HG03558 (cell line): ENCODE measurements around the gene ATG14.
"Not testable (repeated sequence)": the region's sequence is repeated elsewhere in the genome, so short reads cannot be mapped to it uniquely, and the experiment has no call there.

Source experiments
- ATAC-seq: cut with Tn5 transposase; IDR thresholded peaks from one replicate; pipeline ENCODE4 v1.9.1; 2021; ENCODE audit warnings: moderate number of reproducible peaks; ENCODE audit not compliant: unreplicated experiment; ENCODE audit errors: extremely low read depth

Gene ATG14

DNA sequence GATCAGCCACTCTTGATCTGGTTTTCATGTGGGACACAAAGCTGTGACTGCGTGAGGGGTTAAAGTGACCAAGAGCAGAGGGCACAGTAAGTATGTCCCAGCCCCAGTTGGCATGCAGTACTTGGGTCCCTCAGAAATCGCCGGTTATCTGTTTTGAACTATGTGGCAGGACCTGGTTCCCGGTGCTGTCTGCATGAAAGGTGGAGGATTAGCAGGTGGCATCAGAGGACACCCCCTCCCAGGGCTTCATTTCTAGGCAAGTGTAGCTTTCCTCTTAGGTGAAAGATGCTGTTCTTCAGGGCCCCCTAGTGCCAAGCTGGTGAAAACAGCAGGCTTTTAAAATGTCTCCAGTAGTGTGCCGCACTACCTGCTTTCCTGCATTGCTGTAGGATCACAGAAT is 57.1 kb downstream of the ATG14 start:
- ATAC-seq, result no peak

GRCh38 chr14:55353686-55354467 is 57.8 kb downstream of the ATG14 start:
- no peak for ATAC-seq

DNA sequence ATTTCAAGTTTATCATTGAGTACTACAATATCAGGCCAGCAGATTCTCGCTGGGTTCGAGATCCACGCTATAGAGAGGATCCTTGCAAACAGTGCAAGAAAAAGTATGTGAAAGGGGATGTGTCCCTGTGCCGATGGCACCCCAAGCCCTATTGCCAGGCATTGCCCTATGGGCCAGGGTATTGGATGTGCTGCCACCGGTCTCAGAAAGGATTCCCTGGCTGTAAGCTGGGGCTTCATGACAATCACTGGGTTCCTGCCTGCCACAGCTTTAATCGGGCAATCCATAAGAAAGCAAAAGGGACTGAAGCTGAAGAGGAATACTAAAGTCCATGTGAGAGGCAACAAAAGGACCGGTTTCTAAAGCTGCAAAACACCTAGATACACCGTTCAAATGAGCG is 59.4 kb downstream of the ATG14 start:
- no peak for ATAC-seq

- ATAC-seq, result no peak
Observed at GRCh38 chr14:55351111-55351510, 60.5 kb downstream of the ATG14 start.

GRCh38 chr14:55350461-55350860 is 61.2 kb downstream of the ATG14 start:
- ATAC-seq, result no peak

DNA sequence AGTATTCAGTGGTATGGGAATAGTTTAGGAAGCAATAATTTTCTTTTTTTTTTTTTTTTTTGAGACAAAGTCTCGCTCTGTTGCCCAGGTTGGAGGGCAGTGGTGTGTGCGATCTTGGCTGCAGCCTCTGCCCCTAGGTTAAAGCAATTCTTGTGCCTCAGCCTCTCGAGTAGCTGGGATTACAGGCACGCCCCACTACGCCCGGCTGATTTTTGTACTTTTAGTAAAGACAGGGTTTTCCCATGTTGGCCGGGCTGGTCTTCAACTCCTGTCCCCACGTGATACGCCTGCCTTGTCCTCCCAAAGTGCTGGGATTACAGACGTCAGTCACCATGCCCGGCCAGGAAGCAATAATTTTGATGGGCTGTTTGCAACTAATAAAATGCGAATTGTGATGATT is 62.1 kb downstream of the ATG14 start:
- no peak for ATAC-seq

DNA sequence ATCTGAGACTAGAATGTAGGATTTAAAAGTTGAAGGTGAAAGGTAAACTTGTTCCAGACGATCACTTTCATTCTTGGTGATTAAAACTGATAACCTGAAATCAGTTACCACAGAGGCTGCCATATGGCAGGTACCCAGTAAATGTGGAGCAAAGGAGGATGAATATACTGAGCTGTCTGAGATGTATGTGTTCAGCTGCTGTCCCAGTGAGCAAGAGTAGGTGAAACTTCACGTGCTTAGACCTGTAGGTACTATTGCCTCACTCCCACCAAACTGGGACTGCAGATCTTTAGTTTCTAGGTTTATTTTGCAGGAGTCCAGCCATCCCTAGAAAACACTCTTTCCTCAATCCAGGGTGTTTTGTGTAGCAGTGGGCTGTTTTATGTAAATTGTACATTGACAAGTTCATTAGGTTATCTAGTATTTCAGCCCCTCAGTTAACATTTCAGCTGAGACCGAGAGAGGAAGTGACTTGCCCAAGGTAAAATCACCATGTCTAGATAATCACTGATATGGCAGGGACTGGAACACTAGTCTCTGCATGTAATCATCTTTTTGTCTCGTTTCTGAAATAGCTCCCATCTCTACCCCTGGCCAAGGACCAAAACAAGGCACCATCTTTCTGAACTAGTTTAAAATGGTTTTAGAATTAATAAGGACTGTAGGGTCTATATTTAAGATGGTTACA is 62.7 kb downstream of the ATG14 start:
- ATAC-seq, result no peak

- no peak for ATAC-seq
Observed at GRCh38 chr14:55347748-55348147, 63.9 kb downstream of the ATG14 start.

GRCh38 chr14:55347040-55347439 is 64.6 kb downstream of the ATG14 start:
- no peak for ATAC-seq

DNA sequence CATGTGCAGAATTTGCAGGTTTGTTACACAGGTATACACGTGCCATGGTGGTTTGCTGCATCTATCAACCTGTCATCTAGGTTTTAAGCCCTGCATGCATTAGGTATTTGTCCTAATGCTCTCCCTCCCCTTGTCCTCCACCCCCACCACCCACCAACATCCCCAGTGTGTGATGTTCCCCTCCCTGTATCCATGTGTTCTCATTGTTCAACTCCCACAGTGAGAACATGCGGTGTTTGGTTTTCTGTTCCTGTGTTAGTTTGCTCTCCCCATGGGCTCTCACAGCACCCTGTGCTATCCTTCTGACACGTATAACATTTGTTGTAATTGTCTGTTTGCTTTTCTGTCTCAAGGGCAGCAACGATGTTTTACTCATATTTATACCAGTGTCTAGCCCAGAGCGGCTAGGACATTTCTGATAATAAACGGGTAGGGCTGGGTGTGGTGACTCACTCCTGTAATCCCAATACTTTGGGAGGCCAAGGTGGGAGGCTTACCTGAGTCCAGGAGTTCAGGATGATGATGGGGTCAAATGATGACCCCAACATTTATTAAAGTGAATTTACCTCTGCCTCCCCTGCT is 67.0 kb downstream of the ATG14 start:
- ATAC-seq, result not testable (repeated sequence)

DNA sequence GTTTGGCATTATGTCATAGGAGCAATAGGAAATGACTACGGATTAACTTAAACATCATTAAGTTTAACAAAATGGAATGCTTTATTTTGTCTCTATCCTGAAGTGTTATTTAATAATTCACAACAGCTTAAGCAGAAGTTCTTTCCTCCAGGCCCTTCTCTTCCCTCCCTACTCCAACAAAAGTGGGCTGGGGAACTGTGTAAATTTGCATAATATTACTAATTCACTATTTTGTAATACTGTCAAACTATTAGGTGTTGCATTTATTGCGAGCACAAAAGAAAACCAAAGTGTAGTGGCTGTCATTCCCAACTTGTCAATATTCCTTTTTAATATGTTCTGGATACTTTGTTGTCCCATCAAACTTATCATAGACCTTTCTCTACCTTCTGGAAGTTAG is 69.8 kb downstream of the ATG14 start:
- no peak for ATAC-seq

DNA sequence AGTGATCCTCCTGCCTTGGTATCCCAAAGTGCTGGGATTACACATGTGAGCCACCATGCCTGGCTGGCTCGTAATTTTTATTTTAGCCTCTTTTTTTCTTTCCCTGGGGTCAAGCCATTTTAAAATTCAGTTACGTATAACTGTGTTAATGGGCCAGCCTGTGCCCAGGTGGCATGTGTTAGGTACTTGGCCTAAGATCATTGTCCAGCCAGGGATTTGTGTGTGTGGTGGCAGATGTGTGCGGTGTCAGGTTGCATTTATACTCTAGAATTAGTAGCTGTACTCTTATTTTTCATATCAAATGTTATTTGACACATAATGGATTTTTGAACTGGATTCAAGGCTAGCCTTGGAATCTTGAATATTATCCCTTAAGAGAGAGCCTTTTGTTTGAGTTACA is 71.1 kb downstream of the ATG14 start:
- ATAC-seq, result no peak

- ATAC-seq, result peak; percentile 57
Observed at GRCh38 chr14:55339770-55340169, 71.9 kb downstream of the ATG14 start.

- no peak for ATAC-seq
Observed at GRCh38 chr14:55336691-55337090, 74.9 kb downstream of the ATG14 start.

DNA sequence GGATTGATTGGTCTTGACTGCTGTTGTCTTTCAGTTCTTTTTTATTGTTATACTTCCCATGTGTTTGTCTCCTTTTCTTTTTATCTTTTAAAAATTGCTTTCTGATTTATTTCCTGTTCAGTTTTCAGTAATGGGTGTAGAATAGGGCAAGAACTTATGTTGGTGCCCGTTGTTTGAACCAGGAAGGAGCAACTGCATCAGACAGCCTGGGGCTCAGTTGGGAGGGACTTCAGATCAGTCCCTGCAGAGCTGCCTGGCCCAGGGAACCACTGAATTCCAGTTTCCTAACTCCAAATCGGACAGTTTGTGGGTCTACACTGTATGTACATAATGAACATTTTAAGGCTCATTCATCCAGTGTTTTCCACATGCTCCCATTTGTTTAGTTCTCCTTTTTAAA is 75.5 kb downstream of the ATG14 start:
- ATAC-seq, result no peak

GRCh38 chr14:55333711-55334485 is 77.7 kb downstream of the ATG14 start:
- ATAC-seq, result no peak

DNA sequence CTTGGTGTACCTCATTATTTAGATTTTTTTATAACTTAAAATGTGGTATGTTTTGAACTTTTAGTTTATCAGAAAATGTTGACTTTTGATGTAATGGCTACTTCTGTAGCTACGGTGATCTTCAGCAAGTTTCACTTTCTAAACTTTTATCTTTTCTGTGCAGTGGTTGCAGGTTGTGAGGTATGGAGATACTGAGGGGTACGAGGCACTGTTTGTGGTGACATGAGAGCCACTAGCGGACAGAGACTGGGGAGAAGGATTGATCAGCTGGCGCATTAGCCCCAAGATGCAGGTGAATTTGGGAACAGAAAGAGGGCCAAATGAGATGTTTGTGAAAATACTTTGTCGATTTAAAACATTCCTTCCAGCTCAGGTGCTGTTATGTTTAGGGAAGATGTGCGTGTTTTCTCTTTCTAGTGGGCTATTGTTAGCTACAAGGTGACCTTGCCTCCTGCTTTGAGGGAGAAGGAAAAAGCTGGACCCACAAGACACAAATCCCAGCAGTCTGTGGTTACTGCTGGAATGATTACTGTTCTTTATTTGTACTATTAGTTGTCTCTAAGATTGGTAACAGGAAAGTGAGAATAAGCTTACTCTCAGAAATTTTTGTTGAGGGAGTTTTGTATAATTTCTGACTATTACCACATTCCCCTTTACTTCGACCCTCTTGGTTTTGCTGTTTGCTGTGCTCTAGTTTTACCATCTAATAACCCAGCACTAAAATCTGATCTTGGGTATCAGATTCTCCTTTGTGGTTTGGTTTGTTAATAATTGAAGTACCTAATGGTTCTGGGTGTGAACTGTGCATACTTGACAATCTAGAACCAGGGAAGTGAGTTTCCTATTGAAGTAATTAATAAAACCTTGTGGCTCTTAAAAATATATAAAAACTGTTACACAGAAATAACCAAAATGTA is 78.7 kb downstream of the ATG14 start:
- ATAC-seq, result no peak

- ATAC-seq, result no peak
Observed at GRCh38 chr14:55329999-55330710, 81.5 kb downstream of the ATG14 start.

- no peak for ATAC-seq
Observed at GRCh38 chr14:55328317-55328716, 83.3 kb downstream of the ATG14 start.
